ENCODE measurements around the gene UQCRQ.

UQCRQ gene

GRCh38 chr5:132915681-132916080, 49.2 kb downstream of the UQCRQ start:
- peak; percentile 24 for DNase-seq (ENCODE audit: low read depth)

GRCh38 chr5:132916086-132916485, 49.6 kb downstream of the UQCRQ start:
- no peak for DNase-seq (ENCODE audit: low read depth)

Measured in EH (cell line).